WTC11 (cell line): ENCODE data around the gene SMC5. TPM values are rescaled to one million over a fixed set of nuclear protein-coding genes. Genes with fewer than 3 reads are reported as not detected.
"Not testable (repeated sequence)": the region's sequence is repeated elsewhere in the genome, so short reads cannot be mapped to it uniquely, and the experiment has no call there.

Experiments
- ATAC-seq: fragments of 200-7000 bp; cut with Tn5 transposase; 2 replicates; pipeline ENCODE4 v1.10.0; 2021; ENCODE audit warnings: mild to moderate bottlenecking, moderate library complexity
- CTCF ChIA-PET: fragments of 300-600 bp; sonication (Branson Sonifier 250); formaldehyde crosslinking; loops from one replicate; lab custom pipeline; 2021; ENCODE audit warnings: antibody characterized with exemption; lab: Charles Lee
- POLR2A ChIA-PET: fragments of 350-600 bp; sonication (Branson Sonifier 250); formaldehyde crosslinking; loops from one replicate; lab custom pipeline; 2021; ENCODE audit warnings: antibody characterized with exemption; lab: Charles Lee
- DNase-seq: peaks from one replicate; pipeline ENCODE4 v3.0.0; 2021; ENCODE audit warnings: low spot score
- H3K27ac Mint-ChIP-seq: 2 replicates; pipeline ENCODE4 v1.8.0; 2021; ENCODE audit warnings: mixed read lengths
- H3K27me3 Mint-ChIP-seq: 2 replicates; pipeline ENCODE4 v1.8.0; 2021; ENCODE audit warnings: low read depth, mild to moderate bottlenecking, moderate library complexity, mixed read lengths
- H3K36me3 Mint-ChIP-seq: 2 replicates; pipeline ENCODE4 v1.8.0; 2021; ENCODE audit warnings: mixed read lengths
- H3K4me1 Mint-ChIP-seq: 2 replicates; pipeline ENCODE4 v1.8.0; 2022; ENCODE audit warnings: mixed read lengths
- H3K4me3 Mint-ChIP-seq: 2 replicates; pipeline ENCODE4 v1.8.0; 2021; ENCODE audit warnings: mild to moderate bottlenecking, moderate library complexity, mixed read lengths
- H3K9me3 Mint-ChIP-seq: 2 replicates; pipeline ENCODE4 v1.8.0; 2021; ENCODE audit warnings: mixed read lengths
- CDX4 ChIP-seq: fragments of 250-450 bp; sonication (Bioruptor Pico); IDR thresholded peaks from 2 replicates; pipeline ENCODE4 v1.9.0; 2021; ENCODE audit warnings: moderate library complexity, mild to moderate bottlenecking, inconsistent platforms, borderline replicate concordance
- FOXK1 ChIP-seq: sonication (generic); formaldehyde crosslinking; IDR thresholded peaks from 2 replicates; pipeline ENCODE4 v1.8.0; 2022; ENCODE audit warnings: mild to moderate bottlenecking, moderate library complexity, missing genetic modification reagents
- IRF2 ChIP-seq: sonication (generic); formaldehyde crosslinking; IDR thresholded peaks from 2 replicates; pipeline ENCODE4 v1.8.0; 2022; ENCODE audit warnings: low read depth, missing genetic modification reagents, borderline replicate concordance
- JAZF1 ChIP-seq: fragments of 250-450 bp; sonication (Bioruptor Pico); IDR thresholded peaks from 2 replicates; pipeline ENCODE4 v1.9.0; 2021; ENCODE audit warnings: moderate library complexity, mild to moderate bottlenecking, inconsistent platforms
- KAT7 ChIP-seq: sonication (generic); formaldehyde crosslinking; IDR thresholded peaks from 2 replicates; pipeline ENCODE4 v1.8.1; 2023; ENCODE audit warnings: missing genetic modification reagents, mild to moderate bottlenecking, borderline replicate concordance
- MAX ChIP-seq: sonication (generic); formaldehyde crosslinking; IDR thresholded peaks from 2 replicates; pipeline ENCODE4 v1.8.0; 2022; ENCODE audit warnings: mild to moderate bottlenecking, missing genetic modification reagents
- NR3C1 ChIP-seq: sonication (generic); formaldehyde crosslinking; conservative IDR thresholded peaks from 2 replicates; pipeline ENCODE4 v1.8.1; 2023; ENCODE audit warnings: low read depth, mild to moderate bottlenecking, missing genetic modification reagents
- STAT6 ChIP-seq: sonication (generic); formaldehyde crosslinking; conservative IDR thresholded peaks from 2 replicates; pipeline ENCODE4 v1.8.1; 2023; ENCODE audit warnings: mild to moderate bottlenecking, low read depth, missing genetic modification reagents, moderate library complexity
- USF1 ChIP-seq: sonication (generic); formaldehyde crosslinking; IDR thresholded peaks from 2 replicates; pipeline ENCODE4 v1.8.0; 2022; ENCODE audit warnings: mild to moderate bottlenecking, missing genetic modification reagents
- ZMAT4 ChIP-seq: fragments of 250-450 bp; sonication (Bioruptor Pico); IDR thresholded peaks from 2 replicates; pipeline ENCODE4 v1.9.0; 2021; ENCODE audit warnings: mild to moderate bottlenecking
- ZNF219 ChIP-seq: sonication (generic); formaldehyde crosslinking; IDR thresholded peaks from 2 replicates; pipeline ENCODE4 v1.8.0; 2023; ENCODE audit warnings: missing genetic modification reagents, mild to moderate bottlenecking, borderline replicate concordance
- ZNF396 ChIP-seq: fragments of 250-450 bp; sonication (Bioruptor Pico); IDR thresholded peaks from 2 replicates; pipeline ENCODE4 v1.8.0; 2021; ENCODE audit warnings: mild to moderate bottlenecking, moderate library complexity, borderline replicate concordance
- ZNF416 ChIP-seq: fragments of 250-450 bp; sonication (Bioruptor Pico); IDR thresholded peaks from 2 replicates; pipeline ENCODE4 v1.9.0; 2021; ENCODE audit warnings: mild to moderate bottlenecking, inconsistent platforms
- ZNF671 ChIP-seq: fragments of 250-450 bp; sonication (Bioruptor Pico); IDR thresholded peaks from 2 replicates; pipeline ENCODE4 v1.8.0; 2021; ENCODE audit warnings: mild to moderate bottlenecking
- total RNA-seq: library from RNA; stranded (reverse); gene quantifications from 3 replicates; pipeline ENCODE4 v1.2.3, GENCODE V29; 2021

SMC5 gene
- total RNA-seq, 1 experiment from 2014 or later = 20.2 TPM

GRCh38 chr9:70232476-70232875 lies 26.3 kb upstream of the SMC5 start (continued):
- TF ChIP-seq USF1 (no peak), MAX (CRISPR knock-in tag) (no peak), ZMAT4 (CRISPR knock-in tag) (no peak), IRF2 (CRISPR knock-in tag) (no peak), ZNF671 (CRISPR knock-in tag) (no peak)

- H3K4me3 Mint-ChIP-seq, ATAC-seq, H3K27ac Mint-ChIP-seq, H3K4me1 Mint-ChIP-seq, CTCF ChIA-PET, DNase-seq: not testable (repeated sequence)
- POLR2A ChIA-PET = interaction anchor here (0.6 kb wide), 1 partner anchor 382 kb away, joined by 3 read pairs; no protein-coding TSS in a partner anchor
- Mint-ChIP-seq H3K27me3 (peaks cover 22% of the 10 kb centered on the region), H3K9me3 (peaks cover 25% of the 10 kb centered on the region), H3K36me3 (peaks cover 11% of the 10 kb centered on the region)
- 0 out of 2 replicates have a peak, but pooled peaks have one; percentile 37 for TF ChIP-seq FOXK1 (CRISPR knock-in tag)
These were observed 24.6 kb upstream of the SMC5 start for GRCh38 chr9:70234208-70234607.

- H3K27me3 Mint-ChIP-seq, ATAC-seq, H3K4me1 Mint-ChIP-seq, H3K36me3 Mint-ChIP-seq, H3K4me3 Mint-ChIP-seq, DNase-seq, H3K27ac Mint-ChIP-seq, H3K9me3 Mint-ChIP-seq, CTCF ChIA-PET, POLR2A ChIA-PET: not testable (repeated sequence)
These were observed 12.8 kb upstream of the SMC5 start for GRCh38 chr9:70245952-70246351.

GRCh38 chr9:70250221-70250620 lies 8.6 kb upstream of the SMC5 start:
- POLR2A ChIA-PET = no interaction called here
- Mint-ChIP-seq H3K36me3 (no peaks in the 10 kb centered on the region), H3K27ac (0 out of 2 replicates have a peak overlapping the region, but pooled peaks have one; percentile 20), H3K9me3 (no peaks in the 10 kb centered on the region; the same call in 1 of the 2 replicates), H3K27me3 (no peaks in the 10 kb centered on the region), H3K4me3 (no peak overlapping the region), H3K4me1 (no peaks in the 10 kb centered on the region)
- ATAC-seq (no peak), DNase-seq (no peak)
- TF ChIP-seq NR3C1 (CRISPR knock-in tag) = no peak
- CTCF ChIA-PET = no interaction called here

GRCh38 chr9:70255486-70255885 lies 3.3 kb upstream of the SMC5 start:
- Mint-ChIP-seq H3K27me3 (peaks cover 5% of the 10 kb centered on the region; the same call in 1 of the 2 replicates), H3K9me3 (no peaks in the 10 kb centered on the region), H3K27ac (no peak overlapping the region), H3K4me3 (no peak overlapping the region), H3K4me1 (peaks cover 23% of the 10 kb centered on the region), H3K36me3 (peaks cover 3% of the 10 kb centered on the region; the same call in 1 of the 2 replicates)
- ChIA-PET POLR2A (no interaction called here), CTCF (no interaction called here)
- no peak for ATAC-seq
- TF ChIP-seq CDX4 = no peak
- TF ChIP-seq KAT7 (CRISPR knock-in tag) = no peak
- no peak for TF ChIP-seq ZNF219 (CRISPR knock-in tag)
- TF ChIP-seq ZNF416 (CRISPR knock-in tag) = no peak
- no peak for TF ChIP-seq USF1
- no peak for TF ChIP-seq IRF2 (CRISPR knock-in tag)
- no peak for TF ChIP-seq ZNF396 (CRISPR knock-in tag)
- no peak for TF ChIP-seq JAZF1 (CRISPR knock-in tag)
- TF ChIP-seq STAT6 (CRISPR knock-in tag) = no peak
- no peak for DNase-seq
